Stomach (tissue), 4 donors: ENCODE measurements around the gene NSUN7.

Source experiments
- CTCF ChIP-seq, 7 experiments: fragments of 450-650 bp in 4 of 7; fragments of 200-600 bp in 3 of 7; sonication (generic) in 3 of 7; IDR thresholded peaks; one replicate each; pipeline ENCODE4 v1.5.1; 2016 to 2019; ENCODE audit warnings: antibody characterized with exemption in 7 of 7, control low read depth in 2 of 7, mild to moderate bottlenecking in 1 of 7
- EP300 ChIP-seq: sonication (generic); formaldehyde crosslinking; IDR thresholded peaks from one replicate; pipeline ENCODE4 v1.6.1; 2017; ENCODE audit warnings: antibody characterized with exemption
- POLR2A ChIP-seq, 4 donors: fragments of 450-650 bp; IDR thresholded peaks; one replicate each; pipeline ENCODE4 v1.6.1; 2016; ENCODE audit warnings: antibody characterized with exemption in 4 of 4, control low read depth in 2 of 4, mild to moderate bottlenecking in 1 of 4, moderate library complexity in 1 of 4
- POLR2AphosphoS5 ChIP-seq, 3 donors: sonication (generic); formaldehyde crosslinking; IDR thresholded peaks; one replicate each; pipeline ENCODE4 v1.6.1; 2016; ENCODE audit warnings: antibody characterized with exemption in 3 of 3

- TF ChIP-seq CTCF (IDR thresholded peaks at IDR 0.05) (no peak), POLR2A (IDR thresholded peaks at IDR 0.05) (no peak), EP300 (no peak), POLR2AphosphoS5 (IDR thresholded peaks at IDR 0.05) (no peak)
Observed at GRCh38 chr4:40713798-40714197, 36.0 kb upstream of the NSUN7 start.
